Smooth muscle cell (in vitro differentiated cells): ENCODE measurements around the gene TENM3. TPM values are rescaled to one million over a fixed set of nuclear protein-coding genes. Genes with fewer than 3 reads are reported as not detected.

Experiments used
- DNase-seq: peaks from one replicate; lab custom pipeline; 2025; ENCODE audit not compliant: unreplicated experiment; lab: John Stamatoyannopoulos, UW
- H2AFZ ChIP-seq: fragments of 200-600 bp; sonication (generic); 2 replicates; pipeline ENCODE4 v1.6.0; 2016; ENCODE audit warnings: antibody characterized with exemption, low read depth, mild to moderate bottlenecking
- H3F3A ChIP-seq: fragments of 200-600 bp; sonication (generic); 2 replicates; pipeline ENCODE4 v1.6.0; 2017; ENCODE audit warnings: antibody characterized with exemption, low read depth
- H3K27ac ChIP-seq: fragments of 200-600 bp; sonication (generic); 2 replicates; pipeline ENCODE4 v1.5.1; 2016; ENCODE audit warnings: low read depth, mild to moderate bottlenecking
- H3K27me3 ChIP-seq: fragments of 200-600 bp; sonication (generic); 2 replicates; pipeline ENCODE4 v1.6.1; 2016; ENCODE audit warnings: low read depth, mild to moderate bottlenecking
- H3K36me3 ChIP-seq: fragments of 200-600 bp; sonication (generic); 2 replicates; pipeline ENCODE4 v1.5.1; 2016; ENCODE audit warnings: low read depth
- H3K4me1 ChIP-seq: fragments of 200-600 bp; sonication (generic); 2 replicates; pipeline ENCODE4 v1.5.1; 2016; ENCODE audit warnings: low read depth
- H3K4me2 ChIP-seq: fragments of 200-600 bp; sonication (generic); 2 replicates; pipeline ENCODE4 v1.6.0; 2016; ENCODE audit warnings: mild to moderate bottlenecking
- H3K4me3 ChIP-seq: fragments of 200-600 bp; sonication (generic); 2 replicates; pipeline ENCODE4 v1.5.1; 2016; ENCODE audit warnings: mild to moderate bottlenecking
- H3K79me2 ChIP-seq: fragments of 200-600 bp; sonication (generic); 2 replicates; pipeline ENCODE4 v1.6.0; 2016; ENCODE audit warnings: low read depth, mild to moderate bottlenecking
- H3K9ac ChIP-seq: fragments of 200-600 bp; sonication (generic); 2 replicates; pipeline ENCODE4 v1.6.0; 2016; ENCODE audit warnings: low read depth
- H3K9me3 ChIP-seq: fragments of 200-600 bp; sonication (generic); replicated peaks from 2 replicates; pipeline ENCODE4 v1.5.1; 2016; ENCODE audit warnings: low read depth
- H4K20me1 ChIP-seq: fragments of 200-600 bp; sonication (generic); 2 replicates; pipeline ENCODE4 v1.6.0; 2016; ENCODE audit warnings: low read depth
- WGBS: methylation state at CpG from one replicate; pipeline ENCODE4 v1.1.7; 2016; ENCODE audit warnings: low lambda C conversion rate; 5-methylcytosine and 5-hydroxymethylcytosine counted together
- polyA plus RNA-seq: library from polyadenylated mRNA; unstranded; fragments of >200 nt; fragmentation: Nextera tagmentation; extraction: Ambion mirVana; gene quantifications from 2 replicates; pipeline ENCODE4 v1.2.1, GENCODE V29; 2016
- total RNA-seq: library from RNA; depleted of rRNA; stranded (reverse); fragments of >200 nt; gene quantifications from 2 replicates; pipeline ENCODE4 v1.2.3, GENCODE V29; 2014
- TF ChIP-seq, protein P1 (sequence below): fragments of 200-600 bp; sonication (generic); IDR thresholded peaks from 2 replicates; pipeline ENCODE4 v1.5.1; 2017; ENCODE audit warnings: borderline replicate concordance, mild to moderate bottlenecking, antibody characterized with exemption; ENCODE audit not compliant: insufficient read depth, poor library complexity, severe bottlenecking

The TENM3 gene
- total and polyA plus RNA-seq, 2 experiments from 2014 or later = 46.9 to 295 TPM

GRCh38 chr4:182688081-182688480, 444.9 kb downstream of the TENM3 start:
- H3K9ac ChIP-seq = no peak overlapping the region
- H4K20me1 ChIP-seq = peaks cover 3% of the 10 kb centered on the region
- H3K9me3 ChIP-seq = no peaks in the 10 kb centered on the region
- H3K4me3 ChIP-seq = no peak overlapping the region
- H3K79me2 ChIP-seq = no peaks in the 10 kb centered on the region
- no peak overlapping the region for H3K4me2 ChIP-seq
- TF ChIP-seq, protein P1, sequence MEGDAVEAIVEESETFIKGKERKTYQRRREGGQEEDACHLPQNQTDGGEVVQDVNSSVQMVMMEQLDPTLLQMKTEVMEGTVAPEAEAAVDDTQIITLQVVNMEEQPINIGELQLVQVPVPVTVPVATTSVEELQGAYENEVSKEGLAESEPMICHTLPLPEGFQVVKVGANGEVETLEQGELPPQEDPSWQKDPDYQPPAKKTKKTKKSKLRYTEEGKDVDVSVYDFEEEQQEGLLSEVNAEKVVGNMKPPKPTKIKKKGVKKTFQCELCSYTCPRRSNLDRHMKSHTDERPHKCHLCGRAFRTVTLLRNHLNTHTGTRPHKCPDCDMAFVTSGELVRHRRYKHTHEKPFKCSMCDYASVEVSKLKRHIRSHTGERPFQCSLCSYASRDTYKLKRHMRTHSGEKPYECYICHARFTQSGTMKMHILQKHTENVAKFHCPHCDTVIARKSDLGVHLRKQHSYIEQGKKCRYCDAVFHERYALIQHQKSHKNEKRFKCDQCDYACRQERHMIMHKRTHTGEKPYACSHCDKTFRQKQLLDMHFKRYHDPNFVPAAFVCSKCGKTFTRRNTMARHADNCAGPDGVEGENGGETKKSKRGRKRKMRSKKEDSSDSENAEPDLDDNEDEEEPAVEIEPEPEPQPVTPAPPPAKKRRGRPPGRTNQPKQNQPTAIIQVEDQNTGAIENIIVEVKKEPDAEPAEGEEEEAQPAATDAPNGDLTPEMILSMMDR = no peak
- H3K27ac ChIP-seq = no peak overlapping the region
- no peaks in the 10 kb centered on the region for H3K27me3 ChIP-seq
- no peak overlapping the region for H2AFZ ChIP-seq
- no peaks in the 10 kb centered on the region for H3K4me1 ChIP-seq
- no peaks in the 10 kb centered on the region for H3F3A ChIP-seq
- WGBS = 90% methylated on average over 14 of the region's 14 CpGs
- no peak for DNase-seq
- H3K36me3 ChIP-seq = peaks cover 5% of the 10 kb centered on the region

- H2AFZ ChIP-seq = no peak overlapping the region
- TF ChIP-seq, protein P1 = no peak
- no peaks in the 10 kb centered on the region for H4K20me1 ChIP-seq
- H3K4me3 ChIP-seq = no peak overlapping the region
- H3K9ac ChIP-seq = no peak overlapping the region
- H3K79me2 ChIP-seq = no peaks in the 10 kb centered on the region
- H3F3A ChIP-seq = peaks cover 3% of the 10 kb centered on the region
- no peaks in the 10 kb centered on the region for H3K27me3 ChIP-seq
- H3K27ac ChIP-seq = no peak overlapping the region
- H3K9me3 ChIP-seq = no peaks in the 10 kb centered on the region
- no peak overlapping the region for H3K4me2 ChIP-seq
- 95% methylated on average over 2 of the region's 2 CpGs for WGBS
- peaks cover 8% of the 10 kb centered on the region for H3K36me3 ChIP-seq
- DNase-seq = no peak
- no peaks in the 10 kb centered on the region for H3K4me1 ChIP-seq
Observed at GRCh38 chr4:182694551-182694950, 451.3 kb downstream of the TENM3 start.

DNA sequence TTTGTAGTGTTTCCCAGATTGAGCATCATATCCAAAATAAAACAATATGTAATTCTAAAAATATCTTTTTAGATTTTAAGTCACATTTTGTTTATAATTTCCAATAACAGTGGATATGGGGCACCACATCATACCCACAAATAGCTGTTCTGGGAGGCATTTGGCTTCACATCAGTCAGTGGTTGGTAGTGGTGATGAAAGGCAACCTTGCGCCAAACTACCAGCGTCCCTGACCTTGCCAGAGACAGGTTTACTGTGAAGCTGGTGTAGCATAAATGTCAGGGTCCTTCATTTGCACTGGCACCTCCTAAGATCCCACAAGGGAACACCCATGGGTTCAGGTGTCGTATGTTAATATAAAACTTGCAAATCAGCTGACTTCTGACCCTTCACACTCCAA, 451.8 kb downstream of the TENM3 start:
- peaks cover 8% of the 10 kb centered on the region for H3K36me3 ChIP-seq
- 93% methylated on average over 3 of the region's 3 CpGs for WGBS
- H2AFZ ChIP-seq = no peak overlapping the region
- H3K4me3 ChIP-seq = no peak overlapping the region
- H3K27ac ChIP-seq = no peak overlapping the region
- H4K20me1 ChIP-seq = no peaks in the 10 kb centered on the region
- no peak for DNase-seq
- H3K4me2 ChIP-seq = no peak overlapping the region
- no peaks in the 10 kb centered on the region for H3K27me3 ChIP-seq
- H3K9me3 ChIP-seq = no peaks in the 10 kb centered on the region
- TF ChIP-seq, protein P1 = no peak
- no peak overlapping the region for H3K9ac ChIP-seq
- H3F3A ChIP-seq = peaks cover 3% of the 10 kb centered on the region
- H3K79me2 ChIP-seq = no peaks in the 10 kb centered on the region
- H3K4me1 ChIP-seq = no peaks in the 10 kb centered on the region

GRCh38 chr4:182695842-182696241, 452.6 kb downstream of the TENM3 start:
- Histone ChIP-seq H3K36me3 (peaks cover 8% of the 10 kb centered on the region), H3K4me1 (no peaks in the 10 kb centered on the region), H3F3A (peaks cover 3% of the 10 kb centered on the region), H3K27me3 (no peaks in the 10 kb centered on the region), H3K9me3 (no peaks in the 10 kb centered on the region), H2AFZ (no peak overlapping the region), H4K20me1 (no peaks in the 10 kb centered on the region), H3K4me3 (no peak overlapping the region), H3K9ac (no peak overlapping the region), H3K4me2 (no peak overlapping the region), H3K27ac (no peak overlapping the region), H3K79me2 (no peaks in the 10 kb centered on the region)
- TF ChIP-seq, protein P1 = no peak
- DNase-seq = no peak
- WGBS = 90% methylated on average over 2 of the region's 2 CpGs
